Activated naive CD4-positive, alpha-beta T cell treated with Interleukin-2 at 50 U/mL for 16 hours (primary cell): ENCODE data around the gene RAP1GAP2.
"Not testable (repeated sequence)": the region's sequence is repeated elsewhere in the genome, so short reads cannot be mapped to it uniquely, and the experiment has no call there.

Experiments used
- DNase-seq: peaks from one replicate; pipeline ENCODE4 v3.0.0-alpha.2; 2020

The RAP1GAP2 gene

DNA sequence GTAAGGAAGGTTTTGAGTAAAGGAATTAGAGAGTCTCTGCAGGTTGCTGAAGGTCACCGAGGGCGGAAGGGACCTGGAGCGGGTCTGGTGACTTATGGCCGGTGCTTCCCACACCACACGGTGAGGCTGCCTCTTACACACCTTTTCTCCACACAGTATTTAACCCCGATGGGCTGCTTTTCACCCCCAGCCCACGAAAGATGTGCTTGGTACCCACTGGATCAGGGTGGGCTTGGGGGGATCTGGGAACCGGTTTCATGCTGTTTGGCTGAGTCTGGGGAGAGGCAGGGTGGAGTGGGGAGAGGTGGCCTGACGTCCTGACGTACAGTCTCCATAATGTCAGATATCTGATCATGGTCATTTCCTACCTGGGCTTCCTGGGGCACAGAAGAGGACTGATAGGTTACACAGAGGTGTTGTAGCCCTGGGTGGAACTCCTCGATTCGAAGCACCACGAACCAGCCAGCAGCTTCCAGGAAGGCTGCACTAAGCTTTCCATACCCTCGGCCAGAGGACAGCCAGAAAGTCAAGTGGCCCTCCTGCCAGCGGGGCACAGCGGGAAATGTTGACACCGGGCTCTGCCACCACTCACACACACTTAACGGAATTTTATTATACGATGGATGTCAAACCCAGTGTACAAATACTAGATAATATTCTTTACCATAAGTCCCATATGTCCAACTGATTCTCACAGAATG, 233.1 kb downstream of the RAP1GAP2 start:
- no peak for DNase-seq

DNA sequence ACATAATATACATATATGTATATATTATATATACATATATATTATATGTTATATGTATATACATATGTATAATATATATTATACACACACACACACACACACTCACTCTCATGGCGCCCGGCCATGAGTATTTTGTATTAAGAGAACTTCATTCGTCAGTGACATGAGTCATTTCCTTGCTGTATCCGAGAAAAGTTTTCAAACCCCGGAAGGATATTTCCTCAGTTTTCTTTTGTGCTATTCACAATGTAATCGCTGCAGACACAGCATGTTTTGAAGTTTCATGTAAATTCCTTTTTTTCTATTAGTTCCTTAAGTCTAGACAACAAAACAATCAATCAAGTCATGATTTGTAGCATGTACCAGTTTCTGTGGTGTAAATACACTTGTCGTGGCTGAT, 233.9 kb downstream of the RAP1GAP2 start:
- no peak for DNase-seq

DNA sequence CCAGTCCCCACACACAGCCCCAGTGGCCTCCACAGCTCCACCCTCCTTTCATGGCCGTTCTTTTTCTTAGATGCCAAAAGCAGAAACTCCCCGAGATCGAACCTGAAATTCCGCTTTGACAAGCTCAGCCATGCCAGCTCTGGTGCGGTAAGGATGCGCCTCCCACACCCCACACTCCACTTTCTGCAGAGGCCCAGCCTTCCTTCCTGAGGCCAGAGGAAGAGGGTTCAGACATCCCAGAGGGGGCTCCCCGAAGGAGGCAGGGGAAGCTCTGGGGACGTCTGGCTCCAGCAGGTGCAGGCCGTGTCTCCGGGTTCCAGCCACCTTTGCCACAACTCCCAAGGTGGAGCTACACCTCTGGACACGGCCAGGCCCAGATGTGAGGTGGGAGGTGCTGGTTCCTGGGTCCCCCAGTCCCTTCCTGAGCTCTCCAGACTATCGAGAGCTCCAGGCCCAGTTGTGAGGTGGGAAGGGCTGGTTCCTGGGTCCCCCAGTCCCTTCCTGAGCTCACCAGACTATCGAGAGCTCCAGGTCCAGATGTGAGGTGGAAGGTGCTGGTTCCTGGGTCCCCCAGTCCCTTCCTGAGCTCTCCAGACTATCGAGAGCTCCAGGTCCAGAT, 234.7 kb downstream of the RAP1GAP2 start:
- DNase-seq = not testable (repeated sequence)

DNA sequence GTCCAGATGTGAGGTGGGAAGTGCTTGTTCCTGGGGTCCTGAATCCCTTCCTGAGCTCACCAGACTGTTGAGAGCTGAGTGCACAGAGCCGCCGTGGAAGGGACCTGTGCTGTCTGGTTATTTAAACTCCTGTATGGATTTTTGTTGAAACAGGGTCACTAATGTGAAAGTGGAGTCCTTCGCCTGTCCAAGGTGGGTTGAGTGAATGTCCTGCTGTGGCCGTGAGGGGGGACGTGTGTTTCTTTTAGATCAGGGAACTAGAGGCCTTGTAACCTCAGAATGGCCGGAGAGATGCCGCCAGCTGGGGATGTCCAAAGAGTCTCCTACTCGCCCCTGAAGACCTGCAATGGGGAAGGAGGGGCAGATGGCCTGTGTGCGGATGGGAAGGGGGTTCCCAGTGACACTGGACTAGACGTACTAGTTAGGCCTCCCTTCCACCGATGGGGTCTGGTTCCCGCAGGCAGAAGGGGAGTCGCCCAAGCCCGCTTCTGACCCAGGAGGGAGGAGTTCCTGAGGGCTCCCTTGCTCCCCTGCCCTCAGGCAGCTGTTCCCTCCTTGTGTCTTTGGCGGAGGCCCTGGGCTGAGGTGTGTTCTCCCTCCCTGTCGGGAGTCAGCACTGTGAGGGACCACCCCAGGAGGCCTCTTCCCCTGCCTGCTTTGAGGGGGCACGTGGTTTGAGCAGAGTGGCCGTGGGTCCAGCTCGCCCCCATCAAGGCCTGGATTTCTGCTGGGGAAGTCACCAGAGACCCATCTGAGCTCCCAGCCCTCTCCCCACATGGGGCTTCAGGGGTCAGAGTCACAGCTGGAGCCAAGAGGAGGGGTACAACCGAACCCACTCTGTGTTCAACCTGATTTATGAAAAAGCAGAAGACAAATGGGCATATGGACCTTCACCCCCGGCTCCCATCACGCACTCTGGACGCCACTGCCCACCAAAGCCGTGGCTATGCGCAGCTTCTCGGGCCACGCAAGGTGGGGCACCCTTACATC, 236.3 kb downstream of the RAP1GAP2 start:
- no peak for DNase-seq

DNA sequence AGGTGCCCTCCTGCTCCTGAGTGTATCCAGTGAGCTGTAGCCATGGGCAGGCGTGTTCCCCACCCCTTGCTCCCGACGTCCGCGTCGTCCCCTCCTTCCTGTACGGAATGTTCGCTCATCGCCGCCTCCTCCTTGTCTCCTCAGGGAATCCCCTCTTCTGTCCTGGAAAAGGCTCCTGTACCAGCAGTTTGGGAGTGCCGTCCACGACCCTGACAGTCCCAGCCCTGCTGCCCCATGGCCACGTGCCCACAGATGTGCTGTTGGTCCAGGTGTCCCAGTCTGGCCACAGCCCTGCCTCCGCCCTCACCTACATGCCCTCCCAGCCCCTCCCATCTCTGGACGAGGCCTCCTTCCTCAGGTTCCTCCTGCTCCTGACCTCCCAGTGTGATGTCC, 237.0 kb downstream of the RAP1GAP2 start:
- no peak for DNase-seq

DNA sequence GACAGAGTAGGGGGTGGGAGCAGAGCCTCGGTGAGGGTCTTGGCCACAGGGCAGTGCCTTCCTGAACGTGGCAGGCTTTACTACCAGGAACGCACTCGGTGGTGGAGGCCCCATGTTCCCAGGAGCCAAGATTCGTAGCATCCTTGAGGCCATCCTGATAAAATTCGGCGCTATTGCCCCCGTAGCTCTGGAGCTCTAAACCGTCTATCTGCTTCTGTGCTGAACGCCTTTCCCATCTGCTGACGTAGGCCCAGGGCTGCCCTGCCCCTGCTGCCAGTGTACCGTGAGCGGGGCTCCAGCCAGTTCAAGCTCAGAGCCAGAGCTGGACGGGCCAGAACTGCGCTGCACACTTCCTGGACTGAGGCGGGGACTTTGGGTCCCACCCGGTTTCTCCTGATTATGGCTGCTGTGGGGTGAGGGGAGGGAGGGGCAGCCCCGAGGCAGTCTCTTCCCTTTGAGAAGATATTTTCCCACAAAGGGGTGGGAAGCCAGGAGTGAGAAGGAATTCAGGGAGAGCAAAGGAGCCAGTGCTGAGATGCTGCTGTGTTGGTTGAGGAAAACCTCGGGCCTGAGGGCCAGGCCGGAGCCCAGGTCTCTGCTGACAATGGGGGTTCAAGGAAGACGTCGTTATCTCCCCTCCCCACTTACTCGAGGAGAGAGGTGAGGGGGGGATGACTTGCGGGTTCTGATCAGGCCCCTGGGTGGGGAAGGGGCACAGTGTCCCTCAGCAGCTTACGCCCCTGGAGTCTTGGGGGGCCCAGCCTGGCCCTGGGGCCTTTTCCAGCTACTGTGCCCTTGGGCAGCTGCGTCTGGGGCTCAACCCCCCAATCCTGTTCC, 237.7 kb downstream of the RAP1GAP2 start:
- no peak for DNase-seq

DNA sequence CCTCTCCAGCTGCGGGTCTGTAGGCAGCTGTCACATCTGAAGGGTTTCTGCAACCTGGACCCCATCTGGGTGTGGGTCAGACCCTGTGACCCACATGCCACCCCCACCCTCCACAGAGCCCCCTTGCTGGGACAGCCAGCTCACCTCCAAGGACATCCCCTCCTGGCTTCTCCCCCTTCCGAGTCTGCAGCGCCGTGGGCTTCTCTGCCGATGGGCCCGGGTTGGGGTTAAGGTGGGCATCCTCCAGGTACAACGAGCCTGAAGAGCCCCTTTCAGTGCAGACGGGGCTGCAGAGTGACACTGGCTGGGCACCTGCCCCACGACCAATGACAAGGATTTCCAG, 238.3 kb downstream of the RAP1GAP2 start:
- DNase-seq = no peak

DNA sequence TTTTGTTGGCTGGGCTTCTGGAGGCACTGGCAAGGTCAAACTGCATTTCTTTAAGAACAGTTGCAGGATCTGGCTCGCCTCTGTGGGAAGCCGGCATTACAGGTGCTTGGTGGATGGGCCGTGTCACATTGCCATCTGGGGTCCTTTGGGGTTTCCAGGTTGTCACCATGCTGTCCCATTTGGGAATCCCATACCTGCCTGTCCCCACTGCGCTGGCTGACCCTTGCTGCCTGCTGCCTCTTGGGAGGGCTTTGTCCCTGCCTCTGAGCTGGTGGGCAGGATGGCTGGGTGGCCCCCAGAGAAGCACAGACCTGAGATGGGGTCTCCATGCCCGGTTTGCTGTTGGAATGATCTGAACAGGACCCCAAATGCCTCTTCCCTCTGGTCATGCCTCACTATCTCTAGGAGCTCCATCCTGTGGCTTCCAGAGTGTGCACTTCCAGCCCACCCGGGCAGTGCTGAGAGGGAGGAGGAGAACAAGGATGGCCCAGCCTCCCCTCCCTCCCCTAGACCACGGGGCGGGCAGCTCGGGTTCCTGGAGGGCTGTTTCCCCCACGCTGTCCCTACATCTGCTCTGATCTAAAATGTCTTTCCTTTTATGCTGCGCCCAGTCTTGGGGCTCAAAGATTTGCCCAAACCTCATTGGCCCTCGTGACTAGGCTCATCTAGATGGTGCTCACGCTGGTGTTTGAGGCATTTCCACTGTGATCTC, 239.2 kb downstream of the RAP1GAP2 start:
- DNase-seq = no peak

DNA sequence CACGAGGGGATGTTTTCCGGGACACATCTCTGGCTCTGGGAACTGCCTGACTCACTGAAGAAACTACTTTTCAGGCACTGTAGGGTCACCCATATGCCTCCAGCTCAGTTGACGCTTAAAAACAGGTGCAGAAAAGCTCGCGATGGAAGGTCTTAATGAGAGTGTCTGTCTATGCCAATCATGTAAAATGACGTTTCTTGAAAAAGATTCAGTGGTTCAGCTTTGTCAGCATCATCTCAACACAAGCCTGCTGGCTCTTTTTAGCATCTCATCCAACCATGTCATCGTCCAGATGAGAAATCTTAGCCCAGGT, 239.7 kb downstream of the RAP1GAP2 start:
- no peak for DNase-seq

DNA sequence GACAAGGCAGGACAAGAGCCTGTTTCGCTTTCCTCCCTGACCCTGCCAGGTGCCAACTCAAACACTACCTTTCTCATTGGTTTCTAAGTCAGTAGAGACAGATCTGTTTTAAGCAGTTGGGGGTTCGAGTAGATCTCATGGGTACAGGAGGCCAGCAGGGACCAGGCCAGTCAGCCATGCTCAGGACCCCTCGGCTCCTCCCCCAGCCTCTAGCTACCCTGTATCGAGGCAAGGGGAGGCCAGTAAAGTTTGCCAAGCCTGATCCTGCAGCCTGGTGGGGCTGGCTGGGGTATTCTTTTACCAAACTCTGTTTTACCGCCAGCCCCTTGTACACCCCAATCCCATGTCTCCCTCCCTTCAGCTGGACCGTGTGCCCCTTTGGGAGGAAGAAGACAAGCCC, 240.6 kb downstream of the RAP1GAP2 start:
- no peak for DNase-seq

DNA sequence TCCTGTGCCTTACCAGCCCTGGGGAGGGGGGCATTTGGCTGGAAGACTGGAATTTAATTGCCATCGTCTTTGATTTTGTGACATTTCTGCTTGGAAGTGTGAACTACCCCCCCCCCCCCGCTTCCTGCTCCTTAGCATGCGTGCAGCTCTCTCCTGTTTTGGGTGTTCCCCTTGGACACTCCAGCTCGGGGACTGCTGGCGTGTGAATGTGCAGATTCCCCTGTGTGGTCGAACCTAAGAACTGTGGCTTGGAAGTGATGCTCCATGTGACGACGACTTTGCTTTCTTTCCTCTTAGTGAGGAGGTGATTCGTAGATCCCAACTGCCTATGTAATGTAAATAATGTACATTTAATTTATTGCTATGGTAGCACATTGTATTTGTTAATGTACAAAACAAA, 241.0 kb downstream of the RAP1GAP2 start:
- no peak for DNase-seq

DNA sequence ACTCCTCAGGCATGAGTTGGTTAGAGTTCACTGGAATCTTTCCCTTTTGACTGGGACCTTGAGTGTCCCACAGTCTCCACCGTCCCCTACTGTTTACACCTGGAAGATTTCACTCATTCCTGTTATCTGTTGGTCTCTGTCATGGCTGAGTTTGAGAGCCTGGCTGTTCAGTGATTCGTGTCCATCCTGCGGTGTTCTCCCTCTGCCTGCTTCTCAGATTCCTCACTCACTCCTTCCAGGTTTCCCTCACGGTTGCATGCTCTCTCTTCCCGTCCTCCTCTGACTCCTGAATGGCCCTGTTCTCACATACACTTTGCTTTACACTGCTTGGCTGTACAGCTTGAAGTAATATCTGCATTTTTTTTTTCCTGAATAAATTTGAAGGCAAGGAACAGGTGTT, 242.7 kb downstream of the RAP1GAP2 start:
- DNase-seq = no peak

DNA sequence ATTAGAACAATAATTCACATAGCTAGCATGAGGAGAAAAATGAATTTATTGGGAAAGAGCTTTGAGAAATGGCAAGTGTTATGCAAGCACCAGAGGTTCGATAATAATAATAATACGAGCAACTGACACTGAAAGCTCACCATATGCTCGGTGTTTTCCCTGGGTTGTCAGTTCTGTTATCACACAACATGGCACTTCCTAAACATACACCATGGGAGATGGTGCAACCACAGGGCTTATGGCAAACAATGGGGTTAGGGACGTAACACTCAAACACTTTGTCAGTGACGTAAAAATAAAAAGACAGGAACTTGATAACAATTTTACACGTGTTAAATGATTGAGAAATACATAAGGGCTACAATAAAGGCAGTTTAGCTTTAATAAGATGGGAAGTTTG, 243.5 kb downstream of the RAP1GAP2 start:
- no peak for DNase-seq

DNA sequence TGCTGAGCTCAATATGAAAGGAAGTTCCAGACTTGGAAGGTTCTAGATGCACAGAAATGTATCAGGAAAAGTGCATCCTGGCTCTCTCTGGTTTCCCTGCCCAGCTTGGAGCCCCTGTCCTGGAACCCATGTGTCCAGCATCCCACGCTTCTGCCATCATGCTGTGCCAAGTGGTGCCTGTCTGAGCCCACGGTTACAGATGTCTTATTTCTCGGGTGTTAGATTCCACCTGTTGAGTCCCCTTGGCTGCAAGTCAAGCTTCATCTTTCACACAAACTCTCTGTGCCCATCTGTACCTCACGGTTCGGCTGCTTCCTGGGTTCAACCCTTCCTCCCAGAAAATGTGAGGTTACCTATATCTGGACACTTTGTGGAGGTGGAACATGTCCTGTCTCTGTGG, 244.6 kb downstream of the RAP1GAP2 start:
- no peak for DNase-seq

DNA sequence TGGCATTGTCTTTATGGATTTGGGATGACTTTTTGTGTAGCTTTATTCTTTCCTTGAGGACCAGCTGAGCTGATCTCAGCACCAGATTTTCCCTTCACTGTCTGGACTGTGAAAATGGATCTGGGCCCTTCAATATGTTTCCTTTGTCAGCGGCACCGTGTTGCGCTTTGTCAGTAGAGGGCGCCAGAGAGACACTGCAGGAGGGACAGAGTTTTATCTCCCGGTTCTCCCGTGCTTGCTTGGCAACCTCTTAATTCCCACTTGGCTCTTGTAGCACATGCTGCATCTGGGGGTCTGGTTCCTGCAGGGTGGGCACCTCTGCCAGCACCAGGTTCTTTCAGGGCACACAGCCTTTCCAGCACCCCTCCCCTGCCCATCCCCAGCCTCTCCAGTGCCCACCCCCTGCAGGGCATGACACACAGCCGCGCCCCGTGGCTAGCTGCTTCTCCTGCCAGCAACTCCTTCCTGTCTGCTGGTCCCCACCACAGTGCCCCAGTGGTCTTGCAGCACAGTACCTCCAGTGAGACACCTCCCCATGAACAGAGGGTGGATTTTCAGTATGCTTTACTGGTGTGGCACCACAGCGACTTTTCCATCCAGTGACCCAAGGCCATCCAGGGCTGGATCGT, 247.6 kb downstream of the RAP1GAP2 start:
- DNase-seq = no peak

DNA sequence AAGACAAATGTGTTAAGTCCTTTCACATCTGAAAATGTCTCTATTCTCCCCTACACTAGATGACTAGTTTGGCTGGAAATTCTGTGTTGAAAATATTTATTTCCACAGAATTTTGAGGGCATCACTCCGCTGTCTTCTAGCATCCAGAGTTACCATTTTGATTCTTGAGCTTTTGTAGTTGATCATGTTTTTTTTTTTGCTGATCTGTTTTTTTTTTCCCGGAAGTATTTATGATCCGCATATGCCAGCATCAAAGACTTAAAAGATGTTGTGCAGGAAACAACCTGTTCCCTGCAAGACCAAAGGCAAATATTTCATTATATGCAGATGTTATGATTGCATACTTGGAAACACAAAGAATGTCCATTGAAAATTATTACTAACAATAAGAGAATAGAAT, 250.5 kb downstream of the RAP1GAP2 start:
- no peak for DNase-seq

DNA sequence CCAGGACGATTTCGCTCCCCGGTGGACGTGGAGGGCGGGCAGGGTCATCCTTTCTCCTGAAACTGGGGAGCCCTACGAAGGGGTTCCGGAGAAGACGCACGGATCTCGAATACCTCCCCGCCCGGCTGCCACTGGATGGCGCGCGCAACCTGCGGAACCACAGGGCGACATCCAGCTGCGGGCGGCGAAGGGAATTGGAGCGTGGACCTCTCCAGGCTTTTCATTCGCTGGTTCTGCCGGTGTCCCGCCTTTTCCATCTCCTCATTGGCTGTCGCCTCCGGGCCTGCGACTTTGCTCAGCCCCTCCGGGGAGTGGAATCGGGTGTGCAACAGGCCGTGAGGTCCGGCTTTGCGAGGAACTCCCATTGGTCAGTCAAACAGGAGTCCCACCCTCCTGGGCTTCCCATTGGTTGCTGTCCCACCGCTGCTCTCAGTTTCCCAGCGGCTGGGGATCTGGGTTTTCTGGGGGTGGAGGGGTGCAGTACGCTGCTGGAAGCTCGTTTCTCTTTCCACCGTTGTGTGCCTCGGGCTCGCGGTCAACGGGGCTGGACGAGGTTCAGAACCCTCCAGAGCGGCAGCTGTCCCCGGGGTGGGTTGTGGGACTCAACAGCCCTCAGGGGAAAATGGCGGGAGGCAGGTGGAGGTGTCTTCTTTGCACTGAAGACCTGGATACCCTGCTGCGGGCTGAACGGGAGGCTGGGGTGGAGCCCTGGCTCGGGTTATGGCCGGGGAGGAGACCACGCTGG, 252.7 kb downstream of the RAP1GAP2 start:
- peak; percentile 97 for DNase-seq

DNA sequence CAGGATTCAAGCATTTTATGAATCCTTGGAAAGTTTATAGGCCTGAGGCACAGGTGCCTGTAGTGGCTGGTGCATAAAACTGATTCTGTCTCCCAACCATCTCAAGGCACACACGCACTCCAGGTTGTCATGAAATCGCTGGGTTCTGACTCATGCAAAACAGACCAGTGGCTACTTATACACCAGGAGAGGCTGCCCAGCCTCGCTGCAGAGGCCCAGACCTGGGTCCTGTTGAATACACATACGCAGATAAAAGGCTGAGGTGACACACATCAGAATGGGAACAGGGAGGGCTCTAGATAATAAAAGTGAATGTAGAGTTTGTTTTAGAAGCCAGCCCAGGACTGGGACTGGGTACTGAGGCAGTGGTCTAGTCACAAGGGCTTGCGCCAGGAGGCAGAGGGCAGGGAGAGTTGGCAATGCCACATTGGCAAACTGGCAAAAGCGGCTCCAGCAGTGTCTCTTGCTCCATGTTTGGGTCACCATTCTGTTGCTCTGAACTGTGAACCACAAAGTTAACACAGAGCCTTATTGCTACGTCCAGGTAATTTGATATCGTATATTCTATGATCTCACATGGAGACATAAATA, 253.6 kb downstream of the RAP1GAP2 start:
- DNase-seq = no peak

DNA sequence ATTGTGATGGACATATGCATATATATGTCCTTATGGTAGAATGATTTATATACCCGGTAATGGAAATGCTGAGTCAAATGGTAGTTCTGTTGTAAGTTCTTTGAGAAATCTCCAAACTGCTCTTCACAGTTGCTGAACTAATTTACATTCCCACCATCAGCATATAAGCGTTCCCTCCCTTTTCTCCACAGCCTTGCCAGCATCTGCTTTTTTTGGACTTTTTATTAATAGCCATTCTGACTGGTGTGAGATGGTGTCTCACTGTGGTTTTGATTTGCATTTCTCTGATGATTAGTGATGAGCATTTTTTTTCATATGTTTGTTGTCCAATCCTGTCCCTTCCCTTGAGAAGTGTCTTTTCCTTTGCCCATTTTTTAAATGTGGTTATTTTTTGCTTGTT, 258.6 kb downstream of the RAP1GAP2 start:
- DNase-seq = not testable (repeated sequence)

DNA sequence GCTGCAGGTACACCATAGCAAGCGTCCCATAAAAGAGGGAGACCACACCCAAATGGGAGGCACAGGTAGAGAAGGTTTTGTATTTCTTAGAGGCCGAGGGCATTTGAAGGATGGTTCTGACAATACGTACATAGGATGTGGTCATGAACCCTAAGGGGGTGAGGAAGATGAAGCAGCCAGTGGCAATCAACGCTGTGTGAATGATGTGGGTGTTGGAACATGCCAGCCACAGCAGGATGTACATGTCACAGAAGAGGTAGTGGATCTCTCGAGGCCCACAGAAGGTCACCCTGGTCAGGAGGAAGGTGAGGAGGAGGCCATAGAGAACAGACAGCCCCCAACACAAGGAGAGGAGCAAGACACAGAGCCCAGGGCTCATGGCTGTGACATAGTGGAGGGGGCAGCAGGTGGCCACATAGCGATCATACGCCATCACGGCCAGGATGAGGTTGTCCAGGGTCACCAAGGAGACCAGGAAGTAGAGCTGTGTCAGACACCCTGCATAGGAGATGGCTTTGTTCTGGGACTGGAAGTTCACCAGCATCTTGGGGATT, 266.7 kb downstream of the RAP1GAP2 start:
- not testable (repeated sequence) for DNase-seq
